ENCODE measurements around the gene PHLPP1. TPM values are rescaled to one million over a fixed set of nuclear protein-coding genes. Genes with fewer than 3 reads are reported as not detected.

The PHLPP1 gene
- total RNA-seq, 2 experiments from 2014 or later = 8.2 to 8.6 TPM

DNA sequence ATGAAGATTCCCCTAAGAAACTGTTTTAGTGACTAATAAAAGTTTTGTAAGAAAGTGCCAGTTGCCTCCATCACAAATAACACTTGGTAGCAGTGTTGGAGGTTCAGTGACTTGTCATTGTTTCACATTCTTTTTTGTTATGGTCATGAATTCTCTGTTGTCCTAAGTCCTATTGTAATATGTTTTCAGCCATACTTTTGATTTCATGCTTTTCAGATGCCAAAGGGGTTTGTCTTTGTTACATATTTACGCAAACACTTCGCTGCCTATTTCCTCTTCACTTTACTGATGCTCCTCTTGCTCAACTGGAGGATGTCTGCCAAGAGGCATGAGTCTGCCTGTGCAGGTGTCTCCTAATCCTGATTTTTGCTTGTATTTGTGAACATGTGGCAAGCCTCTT, 66.6 kb downstream of the PHLPP1 start:
- ChIA-PET POLR2A (no interaction called here), CTCF (no interaction called here)
- no peaks in the 10 kb centered on the region for H3K9me3 Mint-ChIP-seq
- no peaks in the 10 kb centered on the region for H3K36me3 Mint-ChIP-seq (ENCODE audit: low read depth)
- H3K27me3 Mint-ChIP-seq = no peaks in the 10 kb centered on the region
- TF ChIP-seq, protein P1, sequence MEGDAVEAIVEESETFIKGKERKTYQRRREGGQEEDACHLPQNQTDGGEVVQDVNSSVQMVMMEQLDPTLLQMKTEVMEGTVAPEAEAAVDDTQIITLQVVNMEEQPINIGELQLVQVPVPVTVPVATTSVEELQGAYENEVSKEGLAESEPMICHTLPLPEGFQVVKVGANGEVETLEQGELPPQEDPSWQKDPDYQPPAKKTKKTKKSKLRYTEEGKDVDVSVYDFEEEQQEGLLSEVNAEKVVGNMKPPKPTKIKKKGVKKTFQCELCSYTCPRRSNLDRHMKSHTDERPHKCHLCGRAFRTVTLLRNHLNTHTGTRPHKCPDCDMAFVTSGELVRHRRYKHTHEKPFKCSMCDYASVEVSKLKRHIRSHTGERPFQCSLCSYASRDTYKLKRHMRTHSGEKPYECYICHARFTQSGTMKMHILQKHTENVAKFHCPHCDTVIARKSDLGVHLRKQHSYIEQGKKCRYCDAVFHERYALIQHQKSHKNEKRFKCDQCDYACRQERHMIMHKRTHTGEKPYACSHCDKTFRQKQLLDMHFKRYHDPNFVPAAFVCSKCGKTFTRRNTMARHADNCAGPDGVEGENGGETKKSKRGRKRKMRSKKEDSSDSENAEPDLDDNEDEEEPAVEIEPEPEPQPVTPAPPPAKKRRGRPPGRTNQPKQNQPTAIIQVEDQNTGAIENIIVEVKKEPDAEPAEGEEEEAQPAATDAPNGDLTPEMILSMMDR (IDR thresholded peaks at IDR 0.05) = no peak
- no peak overlapping the region for H3K27ac Mint-ChIP-seq
- H3K4me1 Mint-ChIP-seq (ENCODE audit: low read depth) = peaks cover 57% of the 10 kb centered on the region
- DNase-seq (no peak), ATAC-seq (no peak)
- intact Hi-C loops (cut with micrococcal nuclease) = loop anchor here (5.0 to 10.0 kb wide), 2 partner anchors 63 to 65 kb away; partner anchors contain the start of gene PHLPP1
- H3K4me3 Mint-ChIP-seq = no peak overlapping the region

DNA sequence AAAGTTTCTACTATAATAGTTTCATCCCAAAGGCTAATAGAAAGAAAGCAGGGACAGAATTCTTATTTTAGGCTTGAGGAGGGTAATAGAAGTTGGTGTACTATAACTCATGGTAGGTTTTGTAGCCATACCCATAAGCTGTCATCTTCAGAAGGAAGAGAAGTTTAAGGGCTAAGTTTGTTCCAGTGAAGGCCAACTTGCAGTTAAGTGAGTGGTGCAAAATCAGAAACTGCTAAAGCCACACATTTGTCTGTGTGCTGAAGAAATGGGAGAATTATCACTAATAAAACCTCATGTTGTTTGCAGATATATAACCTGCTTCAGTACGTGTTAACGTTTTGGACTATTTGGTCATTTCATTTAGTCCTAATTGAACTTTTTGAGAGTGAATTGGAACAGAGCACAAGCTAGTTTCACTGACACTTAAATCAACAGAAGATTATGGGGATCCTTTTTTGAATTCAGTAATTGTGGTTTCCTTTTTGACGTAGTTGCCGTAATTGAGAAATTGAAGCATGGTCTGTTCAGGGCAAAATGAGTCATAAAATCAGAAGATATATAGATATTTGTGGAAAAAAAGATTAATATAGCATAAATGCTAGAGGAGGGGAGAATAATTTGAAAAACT, 69.1 kb downstream of the PHLPP1 start:
- ATAC-seq (peak; percentile 82), DNase-seq (no peak)
- TF ChIP-seq, protein P1 (IDR thresholded peaks at IDR 0.05) = no peak
- Mint-ChIP-seq H3K27me3 (no peaks in the 10 kb centered on the region), H3K4me3 (peak overlapping the region; percentile 22), H3K27ac (peak overlapping the region; percentile 85), H3K36me3 (ENCODE audit: low read depth) (no peaks in the 10 kb centered on the region), H3K4me1 (ENCODE audit: low read depth) (peaks cover 59% of the 10 kb centered on the region), H3K9me3 (no peaks in the 10 kb centered on the region)
- POLR2A ChIA-PET = interaction anchor here (2.0 kb wide), 1 partner anchor 69 kb away, joined by 6 read pairs; the partner anchor contains the start of gene PHLPP1
- CTCF ChIA-PET = interaction anchor here (1.3 to 1.8 kb wide), 3 partner anchors 10 to 70 kb away, joined by 4 to 7 read pairs (median 5); partner anchors contain the start of gene PHLPP1
- intact Hi-C loops (cut with micrococcal nuclease) = loop anchor here (5.0 to 10.0 kb wide), 2 partner anchors 60 to 67 kb away; partner anchors contain the start of gene PHLPP1

DNA sequence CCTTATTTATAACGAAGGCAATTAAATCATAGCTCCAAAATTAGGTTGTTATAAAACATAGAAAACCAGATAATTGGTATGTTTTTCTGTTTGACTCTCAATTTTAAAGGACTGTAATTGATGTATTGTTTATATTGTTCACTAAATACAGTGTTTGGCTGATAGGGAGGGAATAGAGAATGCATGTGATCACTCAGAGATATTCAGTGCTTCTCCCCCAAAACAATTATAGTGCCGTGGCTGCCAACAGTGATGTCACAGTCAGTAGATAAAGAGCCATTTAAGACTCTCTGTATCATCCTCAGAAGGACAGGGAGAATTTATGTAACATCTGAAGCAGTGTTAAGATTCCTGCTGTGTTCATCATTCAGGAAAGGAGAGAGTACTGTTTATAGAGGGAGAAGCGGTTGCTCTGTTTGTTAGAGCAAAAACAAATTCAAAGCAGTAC, 69.6 kb downstream of the PHLPP1 start:
- Mint-ChIP-seq H3K27me3 (no peaks in the 10 kb centered on the region), H3K4me3 (no peak overlapping the region), H3K9me3 (no peaks in the 10 kb centered on the region), H3K27ac (peak overlapping the region; percentile 85), H3K4me1 (ENCODE audit: low read depth) (peaks cover 58% of the 10 kb centered on the region), H3K36me3 (ENCODE audit: low read depth) (no peaks in the 10 kb centered on the region)
- POLR2A ChIA-PET = interaction anchor here (2.0 kb wide), 1 partner anchor 70 kb away, joined by 6 read pairs; the partner anchor contains the start of gene PHLPP1
- TF ChIP-seq, protein P1 (IDR thresholded peaks at IDR 0.05) = no peak
- intact Hi-C loops (cut with micrococcal nuclease) = loop anchor here (5.0 to 10.0 kb wide), 2 partner anchors 60 to 68 kb away; partner anchors contain the start of gene PHLPP1
- DNase-seq (peak; percentile 30), ATAC-seq (peak; percentile 46)
- CTCF ChIA-PET = interaction anchor here (1.3 kb wide), 1 partner anchor 68 kb away, joined by 4 read pairs; no protein-coding TSS in a partner anchor

DNA sequence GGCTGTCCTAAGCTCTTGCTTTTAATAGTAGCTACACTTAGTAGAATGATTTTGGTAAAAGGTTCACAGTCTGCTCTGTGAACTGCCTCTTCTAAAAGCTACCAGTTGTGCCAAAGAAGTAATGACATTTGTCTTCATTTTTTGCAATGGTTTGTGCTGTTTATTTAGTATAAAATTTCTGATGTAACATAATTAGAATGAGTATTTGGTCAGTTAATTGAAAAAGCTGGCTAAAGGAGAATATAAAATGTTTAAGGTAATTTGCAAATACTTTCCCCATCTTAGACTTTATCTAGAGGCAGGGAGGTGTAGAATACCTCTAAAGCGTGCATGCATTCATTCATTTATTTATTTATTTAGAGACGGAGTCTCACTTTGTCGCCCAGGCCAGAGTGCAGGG, 71.3 kb downstream of the PHLPP1 start:
- Mint-ChIP-seq H3K4me1 (ENCODE audit: low read depth) (peaks cover 63% of the 10 kb centered on the region), H3K27ac (no peak overlapping the region), H3K4me3 (no peak overlapping the region), H3K27me3 (no peaks in the 10 kb centered on the region), H3K36me3 (ENCODE audit: low read depth) (no peaks in the 10 kb centered on the region), H3K9me3 (no peaks in the 10 kb centered on the region)
- ATAC-seq = no peak
- TF ChIP-seq, protein P1 (IDR thresholded peaks at IDR 0.05) = no peak
- ChIA-PET POLR2A (no interaction called here), CTCF (interaction anchor here (1.1 to 1.2 kb wide), 2 partner anchors 12 kb away, joined by 3 read pairs; no protein-coding TSS in a partner anchor)
- intact Hi-C loops (cut with micrococcal nuclease) = loop anchor here (10.0 kb wide), 1 partner anchor 58 kb away; no protein-coding TSS in a partner anchor
- DNase-seq = no peak

DNA sequence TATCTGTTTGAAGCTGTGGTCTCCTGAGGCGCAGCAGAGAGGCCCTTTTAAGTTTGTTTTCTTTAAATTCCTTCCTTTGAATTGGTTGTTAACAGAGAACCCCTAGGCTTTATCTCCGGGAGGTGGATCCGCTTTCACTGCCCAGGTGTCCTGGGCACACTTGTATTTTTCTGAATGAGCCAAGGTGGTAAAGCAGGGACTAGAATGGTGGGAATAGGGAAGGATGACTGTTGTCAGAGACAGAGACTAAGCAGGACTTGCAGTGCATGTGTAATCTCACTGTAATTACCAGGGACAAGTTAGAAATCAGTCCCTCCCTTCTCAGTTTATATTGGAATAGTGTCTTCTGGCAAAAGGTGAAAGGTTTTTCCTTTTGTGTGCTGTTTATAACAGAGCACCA, 72.8 kb downstream of the PHLPP1 start:
- ChIA-PET POLR2A (no interaction called here), CTCF (interaction anchor here (0.7 to 1.2 kb wide), 2 partner anchors 13 to 69 kb away, joined by 3 read pairs; no protein-coding TSS in a partner anchor)
- intact Hi-C loops (cut with micrococcal nuclease) = loop anchor here (10.0 kb wide), 1 partner anchor 57 kb away; no protein-coding TSS in a partner anchor
- TF ChIP-seq, protein P1 (IDR thresholded peaks at IDR 0.05) = no peak
- Mint-ChIP-seq H3K36me3 (ENCODE audit: low read depth) (no peaks in the 10 kb centered on the region), H3K4me1 (ENCODE audit: low read depth) (peaks cover 57% of the 10 kb centered on the region), H3K9me3 (no peaks in the 10 kb centered on the region), H3K4me3 (no peak overlapping the region), H3K27me3 (no peaks in the 10 kb centered on the region), H3K27ac (no peak overlapping the region)
- no peak for ATAC-seq
- no peak for DNase-seq

Data from activated CD8-positive, alpha-beta T cell treated with anti-CD3 and anti-CD28 coated beads for 36 hours (primary cell).